ENCODE results near the gene PHTF1. TPM values are rescaled to one million over a fixed set of nuclear protein-coding genes. Genes with fewer than 3 reads are reported as not detected.
A peak's percentile ranks its signal among the peaks of the same experiment; 100 is the strongest.

PHTF1 gene
- total RNA-seq, 2 donors from 2014 or later: 17.0 to 24.5 TPM

DNA sequence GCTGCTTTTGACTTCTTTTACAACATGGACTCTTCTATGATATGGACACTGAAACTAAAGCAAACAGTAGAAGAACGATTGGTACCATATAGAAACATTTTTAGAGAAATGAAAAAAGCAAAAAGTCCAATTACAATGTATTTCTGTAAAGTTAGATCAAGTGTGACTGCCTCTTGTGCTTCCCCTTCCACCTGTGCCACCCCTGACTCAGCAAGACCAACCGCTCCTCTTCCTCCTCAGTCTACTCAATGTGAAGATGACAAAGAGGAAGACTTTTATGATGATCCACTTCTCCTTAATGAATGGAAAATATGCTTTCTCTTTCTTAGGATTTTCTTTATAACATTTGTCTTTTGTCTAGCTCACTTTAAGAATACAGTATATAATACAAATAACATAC is 66.9 kb downstream of the PHTF1 start:
- Mint-ChIP-seq H3K36me3 (peaks cover 32 to 39% of the 10 kb centered on the region in 2 donors), H3K27ac (no peak overlapping the region), H3K9me3 (peaks cover 21 to 34% of the 10 kb centered on the region in 2 donors)
- DNase-seq (ENCODE audit: low spot score in 2 of 2) (no peak), ATAC-seq (no peak)

DNA sequence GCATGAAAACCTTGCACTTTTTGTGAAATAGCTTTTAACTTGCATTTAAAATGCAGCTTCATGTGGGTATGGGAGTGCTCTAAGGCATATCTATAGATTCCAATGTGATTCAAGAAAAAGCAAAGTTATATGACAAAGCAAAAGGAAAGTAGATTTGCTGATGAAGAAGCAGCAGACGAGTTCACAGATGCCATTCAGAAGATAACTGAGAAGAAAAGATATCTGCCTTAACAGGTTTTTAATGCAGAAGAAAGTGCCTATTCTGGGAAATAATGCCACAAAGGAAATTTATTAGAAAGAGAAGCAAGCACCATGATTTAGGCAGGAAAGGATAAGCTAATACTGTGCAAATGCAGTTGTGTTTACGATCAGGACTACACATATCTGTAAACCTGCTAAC is 68.1 kb downstream of the PHTF1 start:
- H3K36me3 Mint-ChIP-seq: peaks cover 28 to 35% of the 10 kb centered on the region in 2 donors

DNA sequence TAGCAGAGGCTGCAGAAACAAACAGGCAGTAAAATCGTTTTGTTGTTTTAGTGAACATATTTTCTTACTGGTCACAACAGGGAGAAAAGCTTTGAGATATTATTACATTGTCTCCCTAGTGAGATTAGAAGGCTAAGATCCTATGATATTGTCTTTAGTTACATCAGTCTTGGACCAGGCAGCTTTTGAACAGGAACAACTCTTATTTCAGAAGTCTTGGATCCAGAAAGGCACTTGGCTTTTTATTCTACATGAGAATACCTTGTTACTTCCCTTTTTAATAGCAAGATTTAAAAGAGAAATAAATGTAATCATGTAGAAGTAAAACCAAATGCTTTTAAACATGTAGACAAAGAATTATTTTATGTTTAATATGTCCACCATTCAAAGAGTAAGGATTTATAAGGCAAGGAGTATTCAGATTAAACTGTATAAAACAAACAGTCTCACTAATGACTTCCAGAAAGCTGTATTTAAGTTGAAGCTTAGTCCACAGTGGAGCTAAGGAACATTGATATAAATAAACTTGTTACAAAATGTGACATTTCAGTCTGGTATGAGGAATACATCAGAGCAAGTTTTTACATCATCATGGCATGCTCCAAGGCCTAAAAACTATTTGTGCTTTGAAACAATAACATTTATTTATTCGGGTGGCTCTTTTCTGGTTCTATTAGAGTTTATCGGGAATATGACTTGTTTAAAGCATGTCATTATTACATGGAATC is 72.2 kb downstream of the PHTF1 start:
- Mint-ChIP-seq H3K36me3 (no peaks in the 10 kb centered on the region), H3K9me3 (peaks cover 3 to 4% of the 10 kb centered on the region in 2 donors), H3K27ac (no peak overlapping the region)
- ATAC-seq (no peak), DNase-seq (ENCODE audit: low spot score in 2 of 2) (no peak)

More for the DNA sequence above, 68.1 kb downstream of the PHTF1 start:
- Mint-ChIP-seq H3K9me3 (peaks cover 21 to 34% of the 10 kb centered on the region in 2 donors), H3K27ac (no peak overlapping the region)
- ATAC-seq (no peak), DNase-seq (ENCODE audit: low spot score in 2 of 2) (no peak)

DNA sequence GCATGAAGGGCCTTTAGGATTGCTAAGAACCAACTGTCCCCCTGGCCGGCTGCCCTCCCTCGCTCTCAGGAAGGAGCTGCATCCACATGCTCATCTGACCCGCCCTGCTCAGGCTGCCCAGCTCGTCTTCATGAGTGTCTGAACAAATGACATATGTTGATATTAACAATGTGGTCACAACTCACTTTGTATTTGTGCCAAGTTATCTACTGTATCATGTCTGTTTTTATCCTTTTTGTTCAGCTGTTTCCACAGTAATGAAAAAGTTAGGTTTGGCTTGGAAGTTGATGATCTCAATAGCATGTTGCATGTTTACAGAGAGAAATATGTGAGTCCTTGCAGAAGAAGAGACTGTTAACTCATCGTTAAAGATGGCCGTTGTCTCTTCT is 75.1 kb downstream of the PHTF1 start:
- DNase-seq (ENCODE audit: low spot score in 2 of 2): no peak
- H3K36me3 Mint-ChIP-seq: no peaks in the 10 kb centered on the region
- H3K9me3 Mint-ChIP-seq: no peaks in the 10 kb centered on the region
- no peak for ATAC-seq
- H3K27ac Mint-ChIP-seq: peak overlapping the region in 1 of 2 donors; percentile 22

DNA sequence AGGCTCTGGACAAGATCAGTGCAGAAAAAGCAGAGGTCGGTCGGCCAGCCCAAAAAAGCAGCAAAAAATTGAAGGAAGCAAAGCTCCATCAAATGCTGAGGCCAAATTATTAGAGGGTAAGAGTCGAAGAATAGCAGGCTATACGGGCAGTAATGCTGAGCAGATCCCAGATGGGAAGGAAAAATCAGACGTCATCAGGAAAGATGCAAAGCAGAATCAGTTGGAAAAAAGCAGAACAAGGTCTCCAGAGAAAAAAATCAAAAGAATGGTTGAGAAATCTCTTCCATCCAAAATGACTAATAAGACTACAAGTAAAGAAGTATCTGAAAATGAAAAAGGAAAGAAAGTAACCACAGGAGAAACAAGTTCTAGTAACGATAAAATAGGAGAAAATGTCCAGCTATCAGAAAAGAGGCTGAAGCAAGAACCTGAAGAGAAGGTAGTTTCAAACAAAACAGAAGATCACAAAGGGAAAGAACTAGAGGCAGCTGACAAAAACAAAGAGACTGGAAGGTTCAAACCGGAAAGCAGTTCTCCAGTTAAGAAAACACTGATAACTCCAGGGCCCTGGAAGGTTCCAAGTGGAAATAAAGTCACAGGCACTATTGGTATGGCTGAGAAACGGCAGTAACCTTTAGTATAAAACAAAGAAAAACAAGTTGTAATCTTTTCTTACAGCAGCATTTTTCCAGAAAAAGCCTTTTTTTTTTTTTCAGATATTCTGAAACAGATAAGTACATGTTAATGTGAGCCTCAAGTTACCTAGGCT is 75.7 kb downstream of the PHTF1 start:
- no peaks in the 10 kb centered on the region for H3K36me3 Mint-ChIP-seq
- peak overlapping the region in 1 of 2 donors; percentile 22 for H3K27ac Mint-ChIP-seq
- H3K9me3 Mint-ChIP-seq: no peaks in the 10 kb centered on the region
- ATAC-seq (no peak), DNase-seq (ENCODE audit: low spot score in 2 of 2) (no peak)

DNA sequence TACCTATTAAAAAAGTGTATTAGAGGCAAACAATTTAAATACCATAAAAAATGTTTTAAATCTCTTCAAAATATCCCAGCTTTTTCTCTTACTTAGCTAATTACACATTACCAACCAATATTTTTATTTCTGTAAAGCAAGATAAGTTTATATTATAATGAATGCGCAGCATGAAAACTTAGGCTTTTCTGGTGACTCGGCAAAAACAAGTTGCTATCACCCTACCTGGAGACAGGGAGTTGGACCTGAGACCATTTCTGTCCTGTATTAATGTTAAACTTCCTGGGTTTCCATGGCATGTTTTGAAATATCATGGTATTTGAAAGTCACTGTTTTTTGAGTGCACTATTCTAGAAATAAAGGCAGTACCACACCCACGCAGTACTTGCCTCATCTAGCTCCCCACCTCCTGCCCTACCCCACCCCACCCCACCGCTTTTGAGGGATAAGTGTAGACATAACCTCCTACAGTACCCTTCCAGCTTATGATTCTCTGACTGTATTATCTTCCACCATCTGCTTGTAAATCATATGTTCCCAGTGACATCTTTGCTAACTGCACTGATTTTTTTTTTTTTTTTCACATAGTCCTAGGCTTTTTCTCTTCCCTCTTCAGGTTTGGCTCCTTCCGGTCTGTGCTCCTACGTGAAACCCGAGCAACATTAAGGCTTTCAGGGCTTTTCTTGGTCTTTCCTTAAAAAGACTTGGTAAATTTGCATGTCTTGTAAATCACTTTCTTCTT is 77.5 kb downstream of the PHTF1 start:
- H3K36me3 Mint-ChIP-seq: no peaks in the 10 kb centered on the region
- DNase-seq (ENCODE audit: low spot score in 2 of 2): no peak
- no peaks in the 10 kb centered on the region for H3K9me3 Mint-ChIP-seq
- no peak for ATAC-seq
- no peak overlapping the region for H3K27ac Mint-ChIP-seq

DNA sequence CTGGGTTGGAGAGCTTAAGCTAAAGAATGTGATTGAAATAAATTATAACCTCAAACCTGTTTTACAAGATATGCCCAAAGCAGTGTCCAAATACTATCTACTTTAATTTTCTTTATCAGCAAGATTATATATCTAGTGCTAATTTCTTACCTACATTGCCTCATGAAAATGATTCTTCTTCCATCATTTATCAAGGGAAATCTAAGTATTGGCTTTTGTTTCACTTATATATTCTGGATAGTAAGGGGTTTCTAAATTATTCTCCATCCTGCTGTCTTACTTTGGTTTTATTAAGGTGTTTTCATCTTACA is 81.2 kb downstream of the PHTF1 start:
- no peak for ATAC-seq
- Mint-ChIP-seq H3K36me3 (no peaks in the 10 kb centered on the region), H3K9me3 (no peaks in the 10 kb centered on the region), H3K27ac (no peak overlapping the region)
- DNase-seq (ENCODE audit: low spot score in 2 of 2): no peak

DNA sequence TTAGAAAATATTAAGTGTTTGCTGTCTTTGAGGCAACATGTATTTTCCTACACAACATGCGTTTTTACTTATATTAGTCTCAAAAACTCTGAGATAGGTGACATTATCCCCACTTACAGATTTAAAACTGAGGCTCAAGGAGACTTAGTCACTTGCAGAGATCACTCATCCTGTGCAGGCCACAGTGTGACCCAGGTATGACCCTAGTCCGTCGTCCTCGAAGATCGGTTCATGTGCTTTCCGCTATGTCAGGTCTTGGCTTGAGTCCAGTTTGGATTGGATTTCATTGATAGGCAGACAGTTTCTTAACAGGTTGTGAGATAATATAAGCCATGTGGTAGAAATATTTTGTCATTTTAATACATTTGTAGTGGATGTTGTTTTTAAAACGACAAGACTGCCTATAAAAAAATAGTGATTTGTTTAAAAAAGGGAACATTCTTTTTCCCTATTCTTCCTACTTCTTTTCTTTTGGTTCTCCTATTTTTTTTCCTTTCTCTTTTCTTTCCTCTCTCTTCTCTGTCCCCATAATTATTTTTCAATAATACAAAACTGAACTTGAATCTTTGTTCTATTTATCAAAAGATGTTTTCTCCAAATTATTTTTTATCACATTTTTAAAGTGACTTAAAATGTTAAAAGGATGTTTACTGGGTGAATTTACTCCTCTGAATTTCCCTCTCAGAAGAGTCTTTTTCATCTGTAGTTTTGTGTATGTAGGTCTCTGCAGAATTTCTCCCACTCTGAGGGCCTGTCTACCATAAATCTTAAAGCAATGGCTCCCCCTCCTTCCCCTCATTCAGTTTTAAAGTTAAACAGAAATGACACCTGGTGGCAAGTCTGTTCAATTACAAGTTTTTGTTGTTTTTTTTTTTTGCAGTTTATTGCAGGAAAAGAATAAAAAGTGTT is 81.8 kb downstream of the PHTF1 start:
- no peak for DNase-seq (ENCODE audit: low spot score in 2 of 2)
- Mint-ChIP-seq H3K36me3 (no peaks in the 10 kb centered on the region), H3K9me3 (no peaks in the 10 kb centered on the region), H3K27ac (no peak overlapping the region)
- ATAC-seq: peak in 1 of 2 donors; percentile 35

DNA sequence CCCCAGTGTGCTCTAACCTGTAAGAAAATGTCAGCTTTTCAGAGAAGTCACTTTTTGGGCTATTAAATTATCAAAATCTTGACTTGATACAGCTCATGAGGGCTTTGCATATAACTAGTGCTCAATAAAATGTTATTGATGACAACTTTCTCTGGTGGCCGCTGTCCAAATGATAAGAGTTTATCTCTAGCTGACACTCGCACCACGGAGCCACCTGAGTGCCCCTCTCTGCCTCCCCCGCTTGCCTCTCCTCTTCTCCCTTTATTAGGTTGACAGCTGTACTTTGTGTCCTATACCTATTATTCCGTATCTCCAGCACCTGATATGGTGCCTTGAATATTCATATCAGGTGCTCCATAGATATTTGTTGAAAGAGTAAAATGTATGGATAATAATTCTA is 82.8 kb downstream of the PHTF1 start:
- H3K9me3 Mint-ChIP-seq: no peaks in the 10 kb centered on the region
- ATAC-seq (no peak), DNase-seq (ENCODE audit: low spot score in 2 of 2) (no peak)
- H3K27ac Mint-ChIP-seq: no peak overlapping the region
- no peaks in the 10 kb centered on the region for H3K36me3 Mint-ChIP-seq

DNA sequence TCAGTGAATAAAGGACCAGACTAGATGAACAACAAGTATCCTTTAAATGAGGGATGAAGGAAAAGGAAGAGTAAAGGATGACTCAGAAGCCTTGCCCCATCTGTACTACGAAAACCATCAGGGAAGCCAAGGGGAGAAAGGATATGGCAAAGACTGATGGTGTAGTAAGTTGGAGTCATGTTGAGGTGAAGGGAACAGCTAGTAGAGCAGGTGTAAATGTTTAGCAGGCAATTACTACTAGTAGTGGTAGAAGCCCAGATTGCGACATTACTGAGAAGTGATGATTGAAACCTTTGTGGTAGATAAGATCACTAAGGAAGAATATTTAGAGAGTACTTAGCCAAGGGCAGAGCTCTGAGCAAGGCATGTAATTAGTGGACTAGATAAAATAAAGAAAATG is 84.0 kb downstream of the PHTF1 start:
- Mint-ChIP-seq H3K27ac (peak overlapping the region in 1 of 2 donors; percentile 1), H3K36me3 (no peaks in the 10 kb centered on the region), H3K9me3 (no peaks in the 10 kb centered on the region)
- DNase-seq (ENCODE audit: low spot score in 2 of 2) (no peak), ATAC-seq (peak; percentile 20 to 28)

DNA sequence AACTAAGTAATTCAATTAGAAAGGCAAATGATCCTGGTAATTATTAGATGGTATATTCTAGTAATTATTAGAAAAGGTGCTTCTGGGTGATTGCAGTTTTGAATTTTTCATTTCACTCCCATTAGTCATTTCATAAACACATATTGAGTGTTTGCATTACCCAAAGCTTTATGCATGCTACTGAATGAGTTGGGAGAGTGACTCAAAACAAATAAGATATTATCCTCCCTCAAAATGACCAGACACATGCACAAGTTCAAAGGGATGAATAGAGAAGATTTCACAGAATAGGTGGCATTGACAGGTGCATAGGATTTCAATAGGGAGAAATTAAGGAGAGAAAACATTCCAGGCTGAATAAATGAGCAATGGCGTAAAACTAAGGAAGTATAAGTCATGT is 84.7 kb downstream of the PHTF1 start:
- peak overlapping the region in 1 of 2 donors; percentile 1 for H3K27ac Mint-ChIP-seq
- no peaks in the 10 kb centered on the region for H3K36me3 Mint-ChIP-seq
- DNase-seq (ENCODE audit: low spot score in 2 of 2) (no peak), ATAC-seq (peak in 1 of 2 donors; percentile 38)
- H3K9me3 Mint-ChIP-seq: no peaks in the 10 kb centered on the region

DNA sequence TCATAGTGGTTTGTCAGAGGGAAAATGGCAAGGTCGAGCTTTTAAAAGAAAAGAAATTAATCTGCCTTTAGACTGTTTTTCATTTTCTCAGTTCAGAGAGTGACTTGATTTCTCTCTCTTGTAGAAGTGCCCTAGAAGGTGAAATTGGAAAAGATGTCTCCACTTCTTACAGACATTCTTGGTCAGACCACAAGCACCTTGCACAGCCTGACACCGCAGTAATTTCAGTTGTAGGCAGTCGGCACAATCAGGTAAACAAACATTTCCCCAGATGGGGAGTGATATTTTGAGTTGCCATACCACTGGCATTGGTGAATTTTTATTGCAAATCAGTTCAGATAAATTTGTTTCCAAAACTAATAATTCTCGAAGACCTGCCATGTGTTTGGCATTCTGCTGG is 86.8 kb downstream of the PHTF1 start:
- no peaks in the 10 kb centered on the region for H3K9me3 Mint-ChIP-seq
- no peaks in the 10 kb centered on the region for H3K36me3 Mint-ChIP-seq
- DNase-seq (ENCODE audit: low spot score in 2 of 2): no peak
- no peak for ATAC-seq
- H3K27ac Mint-ChIP-seq: no peak overlapping the region

DNA sequence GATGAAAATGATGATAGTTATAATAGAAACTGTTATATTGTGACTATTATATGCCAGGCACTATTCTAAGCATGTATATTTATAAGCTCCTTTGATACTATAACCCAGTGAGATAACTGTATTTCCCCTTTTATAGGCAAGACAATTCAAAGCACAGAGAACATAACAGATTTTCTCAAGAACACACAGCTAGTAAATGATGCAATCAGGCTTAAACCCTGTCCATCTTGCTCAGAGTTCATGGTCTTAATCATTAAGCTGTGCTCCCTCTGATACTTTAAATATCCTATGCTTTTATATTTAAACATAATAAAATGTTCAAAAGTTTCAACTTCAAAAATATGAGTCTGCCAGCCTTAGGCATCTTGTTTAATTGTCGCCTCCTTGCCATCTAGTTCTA is 88.6 kb downstream of the PHTF1 start:
- DNase-seq (ENCODE audit: low spot score in 2 of 2): no peak
- Mint-ChIP-seq H3K36me3 (no peaks in the 10 kb centered on the region), H3K9me3 (no peaks in the 10 kb centered on the region), H3K27ac (no peak overlapping the region)
- ATAC-seq: no peak

DNA sequence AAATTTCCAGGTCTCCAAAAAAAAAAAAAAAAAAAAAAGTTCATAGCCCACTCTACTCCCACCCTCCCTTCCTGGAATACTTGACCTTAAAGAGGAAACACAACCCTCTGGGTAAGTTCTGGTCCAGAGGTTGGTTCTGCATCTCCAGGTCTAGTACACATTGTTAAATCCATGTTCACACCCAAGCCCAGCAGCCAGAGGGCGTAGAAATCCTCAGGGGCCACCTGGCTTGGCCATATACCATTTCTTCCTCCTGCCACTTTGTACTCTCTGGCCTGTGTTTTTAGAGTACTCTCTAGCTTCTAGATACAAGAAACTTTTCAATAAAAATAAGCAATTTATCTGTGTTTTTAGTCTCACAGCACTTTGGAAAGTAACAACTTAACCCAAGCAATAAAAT is 89.3 kb downstream of the PHTF1 start:
- H3K9me3 Mint-ChIP-seq: no peaks in the 10 kb centered on the region
- DNase-seq (ENCODE audit: low spot score in 2 of 2): no peak
- no peaks in the 10 kb centered on the region for H3K36me3 Mint-ChIP-seq
- H3K27ac Mint-ChIP-seq: no peak overlapping the region
- ATAC-seq: no peak

DNA sequence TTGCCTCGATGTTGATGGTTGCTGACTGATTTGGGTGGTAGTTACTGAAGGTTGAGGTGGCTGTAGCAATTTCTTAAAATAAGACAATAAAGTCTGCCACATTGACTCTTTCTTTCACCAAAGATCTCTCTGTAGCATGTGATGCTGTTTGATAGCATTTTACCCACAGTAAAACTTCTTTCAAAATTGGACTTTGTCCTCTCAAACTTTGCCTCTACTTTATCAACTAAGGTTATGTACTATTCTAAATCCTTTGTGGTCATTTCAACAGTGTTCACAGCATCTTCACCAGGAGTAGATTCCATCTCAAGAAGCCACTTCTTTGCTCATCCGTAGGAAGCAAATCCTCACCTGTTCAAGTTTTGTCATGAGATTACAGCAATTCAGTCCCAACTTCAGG is 93.2 kb downstream of the PHTF1 start:
- no peak for ATAC-seq

DNA sequence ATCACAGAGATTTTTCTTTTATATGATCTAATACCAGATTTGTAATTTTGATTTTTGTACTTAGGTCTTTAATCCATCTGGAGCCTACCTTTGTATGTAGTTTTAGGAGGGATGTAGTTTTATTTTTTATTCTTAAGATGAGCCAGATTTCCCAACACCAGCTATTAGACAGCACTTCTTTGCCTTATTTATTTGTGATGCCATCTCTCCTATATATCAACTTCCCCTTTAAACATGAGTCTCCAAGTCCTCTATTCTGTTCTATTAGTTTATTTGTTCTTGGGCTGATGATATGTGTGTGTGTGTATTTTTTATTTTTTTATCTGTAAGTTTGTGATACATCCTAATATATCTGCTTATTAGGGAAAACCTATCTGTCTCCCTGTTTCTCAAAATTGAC is 94.2 kb downstream of the PHTF1 start:
- DNase-seq (ENCODE audit: low spot score in 2 of 2): no peak
- H3K27ac Mint-ChIP-seq: no peak overlapping the region
- no peak for ATAC-seq
- H3K36me3 Mint-ChIP-seq: no peaks in the 10 kb centered on the region
- H3K9me3 Mint-ChIP-seq: no peaks in the 10 kb centered on the region

More for the DNA sequence above, 93.2 kb downstream of the PHTF1 start:
- Mint-ChIP-seq H3K36me3 (no peaks in the 10 kb centered on the region), H3K27ac (no peak overlapping the region), H3K9me3 (no peaks in the 10 kb centered on the region)
- no peak for DNase-seq (ENCODE audit: low spot score in 2 of 2)
